GM23338 (cell line): ENCODE measurements around the gene DNAH9. TPM values are rescaled to one million over a fixed set of nuclear protein-coding genes. Genes with fewer than 3 reads are reported as not detected.

ENCODE experiments used
- ATAC-seq: fragments of 200-7000 bp; cut with Tn5 transposase; 3 replicates; pipeline ENCODE4 v1.9.1; 2020
- DNase-seq: peaks from one replicate; pipeline ENCODE4 v3.0.0-alpha.2; 2015; ENCODE audit warnings: low spot score
- H2AFZ ChIP-seq: fragments of 200-600 bp; sonication (generic); 2 replicates; pipeline ENCODE4 v1.8.0; 2016; ENCODE audit warnings: antibody characterized with exemption, mild to moderate bottlenecking, moderate library complexity
- H3F3A ChIP-seq: fragments of 200-600 bp; sonication (generic); replicated peaks from 2 replicates; pipeline ENCODE4 v1.8.0; 2017; ENCODE audit warnings: antibody characterized with exemption, mixed run types, low read depth
- H3K27ac ChIP-seq: fragments of 200-600 bp; sonication (generic); 2 replicates; pipeline ENCODE4 v1.6.1; 2016; ENCODE audit warnings: low read depth
- H3K27me3 ChIP-seq: fragments of 200-600 bp; sonication (generic); 2 replicates; pipeline ENCODE4 v1.8.0; 2016; ENCODE audit warnings: mild to moderate bottlenecking, mixed run types, moderate library complexity; ENCODE audit not compliant: insufficient read depth
- H3K36me3 ChIP-seq: fragments of 200-600 bp; sonication (generic); 2 replicates; pipeline ENCODE4 v1.8.0; 2016; ENCODE audit warnings: mild to moderate bottlenecking; ENCODE audit not compliant: insufficient read depth
- H3K4me1 ChIP-seq: fragments of 200-600 bp; sonication (generic); 2 replicates; pipeline ENCODE4 v1.8.0; 2016; ENCODE audit warnings: mild to moderate bottlenecking, moderate library complexity; ENCODE audit not compliant: insufficient read depth
- H3K4me2 ChIP-seq: fragments of 200-600 bp; sonication (generic); 2 replicates; pipeline ENCODE4 v1.7.1; 2017; ENCODE audit warnings: mixed run types
- H3K4me3 ChIP-seq: fragments of 200-600 bp; sonication (generic); 2 replicates; pipeline ENCODE4 v1.6.1; 2016; ENCODE audit warnings: mixed run types
- H3K79me2 ChIP-seq: fragments of 200-600 bp; sonication (generic); replicated peaks from 2 replicates; pipeline ENCODE4 v1.8.0; 2017; ENCODE audit warnings: mild to moderate bottlenecking; ENCODE audit not compliant: insufficient read depth
- H3K9me2 ChIP-seq: fragments of 200-600 bp; sonication (generic); 2 replicates; pipeline ENCODE4 v1.8.0; 2017; ENCODE audit not compliant: insufficient read depth
- H4K20me1 ChIP-seq: fragments of 200-600 bp; sonication (generic); replicated peaks from 2 replicates; pipeline ENCODE4 v1.8.0; 2017; ENCODE audit warnings: mild to moderate bottlenecking; ENCODE audit not compliant: insufficient read depth
- H3K27ac Mint-ChIP-seq: 2 replicates; pipeline ENCODE4 v1.8.0; 2020; ENCODE audit warnings: inconsistent platforms, mild to moderate bottlenecking, moderate library complexity, mixed read lengths
- H3K27me3 Mint-ChIP-seq: 3 replicates; pipeline ENCODE4 v1.8.0; 2022; ENCODE audit warnings: low read depth, mild to moderate bottlenecking, moderate library complexity, mixed read lengths, inconsistent platforms; ENCODE audit not compliant: insufficient read depth, poor library complexity
- H3K36me3 Mint-ChIP-seq: 3 replicates; pipeline ENCODE4 v1.8.0; 2021; ENCODE audit warnings: low read depth, mild to moderate bottlenecking, inconsistent platforms, moderate library complexity, mixed read lengths
- H3K4me1 Mint-ChIP-seq: 3 replicates; pipeline ENCODE4 v1.8.0; 2020; ENCODE audit warnings: mild to moderate bottlenecking, inconsistent platforms, mixed read lengths
- H3K4me3 Mint-ChIP-seq: 3 replicates; pipeline ENCODE4 v1.8.0; 2021; ENCODE audit warnings: moderate library complexity, mild to moderate bottlenecking, inconsistent platforms, mixed read lengths
- H3K9me3 Mint-ChIP-seq: 3 replicates; pipeline ENCODE4 v1.8.0; 2020; ENCODE audit warnings: moderate library complexity, mild to moderate bottlenecking, inconsistent platforms, mixed read lengths
- CREB1 ChIP-seq: fragments of 250-450 bp; sonication (Bioruptor Pico); IDR thresholded peaks from 2 replicates; pipeline ENCODE4 v1.5.0; 2020; ENCODE audit warnings: low read depth, mild to moderate bottlenecking, moderate library complexity
- ETS1 ChIP-seq: IDR thresholded peaks from 2 replicates; pipeline ENCODE4 v1.6.1; 2016; ENCODE audit warnings: antibody characterized with exemption
- EZH2 ChIP-seq: fragments of 200-600 bp; sonication (generic); IDR thresholded peaks from one replicate; pipeline ENCODE4 v1.8.0; 2017; ENCODE audit warnings: antibody characterized with exemption, mild to moderate bottlenecking, low read depth; ENCODE audit not compliant: unreplicated experiment
- EZH2phosphoT487 ChIP-seq: fragments of 200-600 bp; sonication (generic); IDR thresholded peaks from one replicate; pipeline ENCODE4 v1.8.1; 2018; ENCODE audit warnings: antibody characterized with exemption; ENCODE audit not compliant: unreplicated experiment
- JUNB ChIP-seq: IDR thresholded peaks from one replicate; pipeline ENCODE4 v1.6.1; 2016; ENCODE audit warnings: antibody characterized with exemption; ENCODE audit not compliant: unreplicated experiment
- NANOG ChIP-seq: IDR thresholded peaks from 2 replicates; pipeline ENCODE4 v1.6.1; 2016; ENCODE audit warnings: antibody characterized with exemption, borderline replicate concordance
- POLR2AphosphoS5 ChIP-seq: IDR thresholded peaks from 2 replicates; pipeline ENCODE4 v1.6.1; 2016; ENCODE audit warnings: antibody characterized with exemption, low read depth
- REST ChIP-seq: IDR thresholded peaks from one replicate; pipeline ENCODE4 v1.6.1; 2018; ENCODE audit warnings: antibody characterized with exemption; ENCODE audit not compliant: unreplicated experiment
- STAT1 ChIP-seq: IDR thresholded peaks from one replicate; pipeline ENCODE4 v1.6.1; 2016; ENCODE audit warnings: antibody characterized with exemption; ENCODE audit not compliant: unreplicated experiment
- ZNF462 ChIP-seq: fragments of 250-450 bp; sonication (Bioruptor Pico); IDR thresholded peaks from 2 replicates; pipeline ENCODE4 v1.5.0; 2020; ENCODE audit warnings: mild to moderate bottlenecking, moderate library complexity
- polyA plus RNA-seq: library from polyadenylated mRNA; unstranded; fragments of >200 nt; fragmentation: Nextera tagmentation; extraction: Ambion mirVana; gene quantifications from 2 replicates; pipeline ENCODE4 v1.2.1, GENCODE V29; 2016
- total RNA-seq: library from RNA; depleted of rRNA; stranded (reverse); fragments of >200 nt; shearing (Covaris generic); gene quantifications from 2 replicates; pipeline ENCODE4 v1.2.3, GENCODE V29; 2014

The DNAH9 gene
- total and polyA plus RNA-seq, 2 experiments from 2014 or later, result not detected

GRCh38 chr17:11639736-11640462 lies 41.6 kb downstream of the DNAH9 start:
- H3K36me3 Mint-ChIP-seq, result peaks cover 42% of the 10 kb centered on the region
- Histone ChIP-seq H3K4me3 (no peak overlapping the region), H3K4me2 (no peak overlapping the region), H3F3A (no peaks in the 10 kb centered on the region), H3K79me2 (no peaks in the 10 kb centered on the region), H3K9me2 (no peaks in the 10 kb centered on the region), H3K4me1 (no peaks in the 10 kb centered on the region), H2AFZ (no peak overlapping the region), H4K20me1 (no peaks in the 10 kb centered on the region), H3K27me3 (no peaks in the 10 kb centered on the region), H3K36me3 (peaks cover 4% of the 10 kb centered on the region; the same call in 1 of the 2 replicates), H3K27ac (no peak overlapping the region)
- H3K9me3 Mint-ChIP-seq, result peaks cover 97% of the 10 kb centered on the region
- no peak overlapping the region for H3K27ac Mint-ChIP-seq
- H3K4me1 Mint-ChIP-seq, result no peaks in the 10 kb centered on the region
- no peak for DNase-seq
- H3K27me3 Mint-ChIP-seq, result no peaks in the 10 kb centered on the region
- TF ChIP-seq REST (no peak), ZNF462 (CRISPR knock-in tag) (no peak), ETS1 (no peak), JUNB (no peak), EZH2 (no peak), EZH2phosphoT487 (no peak), NANOG (no peak), POLR2AphosphoS5 (no peak), CREB1 (CRISPR knock-in tag) (no peak), STAT1 (no peak)
- H3K4me3 Mint-ChIP-seq, result no peak overlapping the region
- no peak for ATAC-seq
